Retinal pigment epithelial cell (primary cell): Measurements from ENCODE around the gene ADARB2.

Experiments
- DNase-seq: peaks from one replicate; pipeline ENCODE4 v3.0.0-alpha.2; 2010; ENCODE audit warnings: low read depth
- H3K4me3 ChIP-seq: 2 replicates; pipeline ENCODE4 v1.5.1; 2011; ENCODE audit warnings: mild to moderate bottlenecking, low read length, control low read depth, moderate library complexity
- CTCF ChIP-seq: conservative IDR thresholded peaks from 2 replicates; pipeline ENCODE4 v1.5.1; 2011; ENCODE audit warnings: low read depth, low read length, control low read depth, inconsistent platforms

Gene ADARB2

GRCh38 chr10:1155791-1156615 is 581.3 kb downstream of the ADARB2 start:
- no peak for DNase-seq
- TF ChIP-seq CTCF: no peak
- no peak overlapping the region for H3K4me3 ChIP-seq

GRCh38 chr10:1154531-1155295 is 582.6 kb downstream of the ADARB2 start:
- no peak for DNase-seq
- no peak overlapping the region for H3K4me3 ChIP-seq
- no peak for TF ChIP-seq CTCF

GRCh38 chr10:1153805-1154351 is 583.4 kb downstream of the ADARB2 start:
- no peak for DNase-seq
- no peak for TF ChIP-seq CTCF
- H3K4me3 ChIP-seq: no peak overlapping the region

- no peak for TF ChIP-seq CTCF
- no peak for DNase-seq
- no peak overlapping the region for H3K4me3 ChIP-seq
Observed at GRCh38 chr10:1153251-1153763, 584.0 kb downstream of the ADARB2 start.

- no peak for TF ChIP-seq CTCF
- no peak overlapping the region for H3K4me3 ChIP-seq
- DNase-seq: no peak
Observed at GRCh38 chr10:1152386-1153250, 584.7 kb downstream of the ADARB2 start.
